SU-DHL-6 (cell line): ENCODE measurements around the gene C16orf95.

ENCODE experiments used
- CTCF ChIP-seq: fragments of 200-600 bp; sonication (generic); IDR thresholded peaks from one replicate; pipeline ENCODE4 v1.5.1; 2017; ENCODE audit warnings: antibody characterized with exemption, mild to moderate bottlenecking, low read length, moderate library complexity; ENCODE audit not compliant: insufficient read depth, poor library complexity, severe bottlenecking
- EZH2phosphoT487 ChIP-seq: fragments of 200-600 bp; sonication (generic), shearing (Covaris generic); conservative IDR thresholded peaks from 2 replicates; pipeline ENCODE4 v1.6.1; 2018; ENCODE audit warnings: mild to moderate bottlenecking, antibody characterized with exemption, low read length, moderate library complexity, mixed read lengths

- TF ChIP-seq CTCF (no peak), EZH2phosphoT487 (no peak)
Observed at GRCh38 chr16:87350681-87351319, 33.6 kb upstream of the C16orf95 start.
